HL-60/S4 (cell line): ENCODE measurements around the gene MCM8.

Experiments used
- in situ Hi-C: fragments of 300-500 bp; cut with MboI; formaldehyde crosslinking; loops from 2 replicates; pipeline ENCODE4 v1.14.3; 2022; ENCODE audit warnings: low sequenced_read_pairs

The MCM8 gene

DNA sequence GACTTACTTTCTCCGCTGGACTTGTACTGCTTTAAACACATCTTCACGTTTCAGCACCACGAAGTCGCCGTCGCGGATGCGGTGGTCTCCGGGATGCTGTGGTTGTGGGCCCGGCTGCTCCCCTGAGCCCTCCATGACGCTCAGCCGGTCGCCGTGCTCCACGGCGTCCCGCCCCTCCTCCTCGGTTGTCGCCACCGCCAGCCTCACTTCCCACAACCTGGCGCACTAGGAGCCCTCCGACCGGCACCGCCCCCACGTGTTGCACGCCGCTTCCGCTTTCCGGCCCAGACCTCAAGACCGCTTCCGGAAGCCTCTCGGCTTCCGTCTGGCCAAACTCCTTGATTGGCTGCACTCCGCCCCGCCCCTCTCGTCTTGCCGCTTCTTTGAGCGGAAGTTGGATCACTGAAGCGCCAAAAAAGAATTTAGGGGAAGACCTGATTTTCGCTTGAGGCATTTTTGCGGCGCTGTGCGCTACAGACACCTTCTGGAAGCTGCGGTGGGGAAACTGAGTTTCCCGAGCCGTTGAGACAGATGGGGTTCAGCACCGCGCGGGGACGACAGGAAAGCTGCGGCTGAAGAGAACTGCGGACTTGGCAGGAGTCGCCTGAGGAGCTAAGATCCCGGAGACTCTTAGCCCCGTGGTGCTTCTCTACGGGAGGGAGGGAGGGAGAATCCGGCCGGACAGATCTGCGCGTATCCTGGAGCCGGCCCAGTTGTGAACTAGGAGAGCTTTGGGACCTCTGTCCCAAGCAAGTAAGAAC, at the start of gene MCM8, which contains the start of gene TRMT6:
Gene MCM8 (plus strand): TSS at position 382 of the 761 bp plus-strand sequence. CDS start 1,364 bp downstream, outside the sequence.
Gene TRMT6 (minus strand): TSS at position 263 of the 761 bp plus-strand sequence. CDS start 128 bp downstream, at position 135.
- in situ Hi-C loops = no loop called here

DNA sequence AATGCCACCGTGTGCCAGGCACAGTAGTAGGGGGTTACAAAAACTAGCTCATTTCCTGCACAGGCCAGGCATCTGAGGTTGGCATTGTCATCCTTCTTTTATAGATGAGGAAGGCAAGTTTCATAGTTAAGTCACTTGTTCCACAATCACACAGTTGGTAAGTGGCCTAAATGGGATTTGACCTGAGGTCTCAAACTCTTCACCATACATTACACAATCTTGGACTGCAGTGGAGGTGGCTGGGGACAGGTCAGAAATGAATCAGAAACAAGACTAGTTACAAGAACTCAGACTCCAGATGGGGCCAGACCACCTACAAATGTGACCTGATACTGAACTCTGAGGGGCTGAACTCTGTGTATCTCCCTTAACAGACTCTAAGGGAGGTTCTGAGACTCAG, 49.5 kb upstream of the MCM8 start:
- in situ Hi-C loops = no loop called here

DNA sequence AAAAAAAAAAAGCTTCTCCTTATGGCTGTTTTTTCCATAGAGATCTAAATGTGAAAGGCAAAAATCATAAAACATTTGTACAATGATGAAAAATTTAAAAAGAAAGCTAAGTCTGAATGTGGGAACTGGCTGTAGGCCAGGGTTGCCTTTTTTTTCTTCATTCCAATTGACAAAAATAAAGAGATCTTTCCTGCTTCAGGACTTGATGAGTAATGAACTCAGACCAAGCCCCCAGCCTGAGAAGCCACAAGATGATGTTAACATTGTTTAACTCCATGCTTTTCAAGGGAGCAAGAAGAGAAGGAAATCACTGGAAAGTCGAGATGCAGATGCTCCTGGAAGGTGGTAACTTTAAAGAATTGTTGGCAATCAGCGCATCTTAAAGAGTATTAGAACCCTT, 41.5 kb upstream of the MCM8 start:
- in situ Hi-C loops = no loop called here

DNA sequence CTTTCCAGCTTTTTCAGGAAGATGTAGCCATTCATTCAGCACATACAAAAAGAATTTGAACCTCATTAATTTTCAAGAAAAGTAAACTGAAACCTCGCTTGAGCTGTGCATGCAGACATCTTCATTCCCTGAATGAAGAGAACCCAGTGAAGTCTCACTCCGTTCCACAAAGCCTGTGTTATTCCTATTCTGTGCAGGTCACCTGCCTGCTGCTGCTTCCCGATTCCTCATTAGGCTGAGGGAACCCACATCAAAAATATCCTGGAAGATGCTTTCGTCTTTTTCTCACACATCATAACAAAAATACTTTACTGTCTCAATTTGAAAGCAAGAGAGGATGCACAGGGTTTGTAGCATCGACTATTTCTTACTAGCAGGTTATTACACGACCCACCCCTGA, 40.3 kb upstream of the MCM8 start:
- in situ Hi-C loops = no loop called here

DNA sequence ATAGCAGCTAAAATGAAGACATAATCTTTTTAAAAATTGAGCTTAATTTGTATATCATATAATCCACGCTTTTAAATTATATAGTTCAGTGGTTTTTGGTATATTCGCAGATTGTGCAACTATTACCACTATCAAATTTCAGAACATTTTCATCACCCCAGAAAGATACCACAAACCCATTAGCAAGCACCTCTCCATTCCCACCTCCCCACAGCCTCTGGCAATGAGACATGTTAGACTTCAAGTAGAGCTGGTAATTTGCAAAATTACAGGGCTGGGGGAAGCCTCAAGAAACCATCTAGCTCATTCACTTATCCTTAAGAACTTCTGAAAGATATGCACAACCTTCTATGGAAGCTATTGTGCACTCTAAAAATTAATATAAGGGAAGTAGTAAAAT, 37.3 kb upstream of the MCM8 start:
- in situ Hi-C loops = no loop called here

DNA sequence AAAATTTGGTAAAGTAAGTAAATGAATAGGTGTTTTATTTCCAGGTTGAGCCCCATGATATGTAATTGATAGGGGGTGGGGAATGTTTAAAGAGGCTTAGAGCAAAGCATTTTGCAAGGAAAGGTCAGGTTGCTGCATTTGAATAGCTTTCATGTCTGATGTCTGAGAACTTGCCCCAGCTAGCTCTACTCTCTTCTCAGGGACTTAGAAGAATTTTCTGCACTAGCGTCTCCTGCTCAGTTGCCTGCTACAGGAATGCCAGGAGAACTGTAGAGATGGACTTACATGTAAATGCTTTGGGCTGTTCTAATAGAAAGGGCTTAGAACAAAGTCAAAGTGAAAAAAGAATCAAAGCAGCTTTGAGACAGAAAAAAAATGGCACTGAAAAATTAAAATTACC, 35.6 kb upstream of the MCM8 start:
- in situ Hi-C loops = no loop called here

DNA sequence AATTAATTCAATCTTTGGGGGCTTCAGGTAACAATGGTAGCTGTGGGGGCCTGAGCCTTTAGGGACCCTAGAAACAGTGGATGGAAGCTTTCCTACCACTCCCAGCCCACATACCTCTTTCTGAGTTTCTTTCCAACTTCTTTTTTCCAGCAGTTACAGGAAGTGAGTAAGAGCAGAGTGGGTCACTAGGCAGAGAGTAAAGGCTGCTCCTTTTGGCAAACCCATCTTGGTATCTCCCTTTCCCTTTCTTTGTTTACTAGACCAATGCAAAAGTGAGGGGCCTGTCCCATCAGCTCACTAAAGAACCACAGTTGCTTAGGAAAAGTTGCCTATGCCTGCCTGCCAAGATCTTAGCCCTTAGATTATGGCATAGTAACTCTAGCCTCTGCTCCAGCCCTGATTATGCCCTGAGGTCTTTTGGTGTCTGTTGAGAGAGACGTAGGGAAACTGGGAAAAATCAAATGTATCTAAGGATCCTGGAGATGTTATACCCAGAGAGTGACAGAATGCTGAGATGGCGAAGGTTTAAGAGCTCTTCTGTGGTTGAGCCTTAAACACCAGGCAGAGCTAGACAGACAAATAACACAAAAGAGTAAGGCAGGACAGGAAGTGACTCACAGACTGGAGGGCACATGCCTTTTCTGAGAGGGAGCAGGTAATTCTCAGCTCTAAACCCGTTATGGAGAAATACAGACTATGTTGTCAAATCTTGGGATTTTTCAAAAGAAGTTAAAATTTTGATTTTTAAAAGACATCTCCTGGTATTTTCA, 31.4 kb upstream of the MCM8 start:
- in situ Hi-C loops = no loop called here

DNA sequence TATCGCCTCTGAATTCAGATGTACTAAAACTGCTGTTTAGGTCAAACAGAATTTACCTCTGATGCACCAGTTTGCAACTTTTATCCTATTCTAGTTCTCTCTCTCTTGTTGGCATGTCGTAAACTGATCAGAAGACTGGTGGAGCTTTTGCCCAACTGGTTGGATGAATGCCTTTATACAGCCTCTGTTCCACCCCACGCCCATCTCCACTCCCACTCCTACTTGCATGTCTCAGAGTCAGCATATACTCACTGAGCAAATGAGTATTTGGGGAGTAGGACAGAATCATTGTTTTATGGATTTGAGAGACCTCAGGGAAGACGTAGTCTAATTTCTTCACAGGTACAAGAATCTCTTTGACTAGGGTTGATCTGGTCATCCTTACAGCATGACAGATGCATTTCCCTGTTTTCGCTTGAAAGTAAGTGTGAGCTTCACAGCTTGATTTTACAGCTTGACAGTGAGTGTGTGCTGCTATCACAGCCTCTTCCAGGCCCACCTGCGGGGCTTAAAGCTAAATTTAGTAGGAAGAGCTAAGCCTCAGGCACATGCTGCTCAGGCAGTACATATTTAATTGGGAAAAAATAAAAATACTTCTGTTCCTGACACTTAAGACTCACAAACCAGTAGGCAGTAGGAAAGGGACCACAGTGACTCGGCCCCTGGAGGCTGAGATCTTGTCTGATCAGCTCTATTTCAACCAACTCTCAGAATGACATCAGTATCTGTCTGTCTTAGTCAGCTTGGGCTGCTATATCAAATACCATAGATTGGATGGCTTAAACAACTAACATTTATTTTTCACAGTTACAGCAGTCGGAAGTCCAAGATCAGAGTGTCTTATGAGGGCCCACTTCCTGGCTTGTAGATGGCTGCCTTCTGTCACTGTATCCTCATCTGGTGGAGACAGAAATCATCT, 30.6 kb upstream of the MCM8 start:
- in situ Hi-C loops = no loop called here

DNA sequence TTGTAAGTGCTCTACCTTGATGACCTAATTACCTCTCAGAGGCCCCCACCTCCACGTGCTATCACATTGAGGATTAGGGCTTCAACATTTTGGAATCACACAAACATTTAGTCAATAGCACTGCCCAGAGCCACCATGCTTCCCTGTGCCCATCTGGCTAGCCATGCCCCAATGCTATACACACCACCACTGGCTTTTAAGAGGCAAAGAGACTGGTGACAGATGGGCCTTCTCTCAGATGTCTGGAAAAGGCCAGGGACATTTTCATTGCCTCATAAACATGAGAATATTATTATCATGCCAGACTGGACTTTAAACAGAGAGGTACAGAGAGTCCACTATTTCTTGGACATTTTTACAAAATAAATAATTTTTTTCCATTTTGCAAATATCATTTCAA, 29.9 kb upstream of the MCM8 start:
- in situ Hi-C loops = no loop called here

DNA sequence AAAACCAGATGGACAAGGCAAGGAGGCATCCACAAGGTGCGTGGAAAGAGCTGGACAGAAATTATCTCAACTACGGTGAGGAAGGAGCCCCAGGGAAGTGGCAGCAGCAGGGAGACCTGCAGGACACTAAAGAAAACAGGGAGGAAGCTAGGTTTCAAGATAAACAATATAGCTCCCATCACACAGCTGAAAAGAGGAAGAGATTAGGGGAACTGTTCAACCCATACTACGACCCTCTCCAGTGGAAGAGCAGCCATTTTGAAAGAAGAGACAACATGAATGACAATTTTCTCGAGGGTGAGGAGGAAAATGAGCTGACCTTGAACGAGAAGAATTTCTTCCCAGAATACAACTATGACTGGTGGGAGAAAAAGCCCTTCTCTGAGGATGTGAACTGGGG, 27.0 kb upstream of the MCM8 start:
- in situ Hi-C loops = no loop called here

DNA sequence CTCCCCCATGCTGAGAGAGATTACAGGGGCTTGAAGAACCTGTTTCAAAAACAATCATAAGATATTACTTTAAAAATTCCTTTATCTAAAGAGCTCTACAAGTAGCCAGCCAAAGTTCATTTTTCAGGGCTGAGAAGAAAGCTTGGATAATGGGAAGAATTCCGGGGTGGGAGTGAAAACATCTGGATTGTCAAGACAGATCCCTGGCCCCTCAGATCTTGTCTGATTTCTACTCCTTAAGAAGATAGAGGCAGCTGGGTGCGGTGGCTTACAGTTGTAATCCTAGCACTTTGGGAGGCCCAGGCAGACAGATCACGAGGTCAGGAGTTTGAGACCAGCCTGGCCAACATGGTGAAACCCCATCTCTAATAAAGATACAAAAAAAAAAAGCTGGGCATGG, 24.9 kb upstream of the MCM8 start:
- in situ Hi-C loops = loop anchor here (25.0 kb wide), 1 partner anchor 388 kb away; no protein-coding TSS in a partner anchor

DNA sequence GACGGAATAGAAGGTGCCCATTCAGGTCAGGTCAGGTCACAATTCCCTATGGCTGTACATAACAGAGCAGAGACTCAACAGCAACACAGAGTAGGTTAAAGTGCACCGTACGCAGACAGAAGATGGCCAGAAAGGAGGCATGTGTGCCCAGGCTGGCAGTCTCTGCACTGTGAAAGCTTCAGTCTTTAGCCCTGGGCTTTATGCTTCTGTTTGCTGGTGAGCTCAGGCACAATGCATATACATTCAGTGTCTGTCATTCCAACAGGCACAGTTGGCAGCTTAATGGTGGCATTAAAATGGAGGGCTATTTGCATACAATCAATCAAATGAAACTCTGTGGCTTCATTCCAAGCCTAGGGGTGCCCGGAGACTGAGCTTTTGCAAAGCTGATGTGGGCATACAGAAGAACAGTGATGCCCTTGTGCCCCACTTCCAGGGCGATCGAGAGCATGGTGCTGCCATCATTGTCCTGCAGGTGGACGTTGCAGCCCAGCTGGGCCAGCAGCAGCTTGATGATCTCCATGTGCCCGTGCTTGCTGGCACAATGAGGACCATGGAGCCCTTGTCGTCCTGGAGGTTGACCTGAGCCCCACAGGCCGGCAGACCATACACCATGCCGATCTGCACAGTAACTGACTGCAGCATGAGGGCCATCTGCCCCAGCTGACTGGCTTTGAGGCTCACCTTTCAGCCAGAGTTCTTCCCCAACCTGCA, 22.5 kb upstream of the MCM8 start:
- in situ Hi-C loops = loop anchor here (25.0 kb wide), 1 partner anchor 391 kb away; no protein-coding TSS in a partner anchor

DNA sequence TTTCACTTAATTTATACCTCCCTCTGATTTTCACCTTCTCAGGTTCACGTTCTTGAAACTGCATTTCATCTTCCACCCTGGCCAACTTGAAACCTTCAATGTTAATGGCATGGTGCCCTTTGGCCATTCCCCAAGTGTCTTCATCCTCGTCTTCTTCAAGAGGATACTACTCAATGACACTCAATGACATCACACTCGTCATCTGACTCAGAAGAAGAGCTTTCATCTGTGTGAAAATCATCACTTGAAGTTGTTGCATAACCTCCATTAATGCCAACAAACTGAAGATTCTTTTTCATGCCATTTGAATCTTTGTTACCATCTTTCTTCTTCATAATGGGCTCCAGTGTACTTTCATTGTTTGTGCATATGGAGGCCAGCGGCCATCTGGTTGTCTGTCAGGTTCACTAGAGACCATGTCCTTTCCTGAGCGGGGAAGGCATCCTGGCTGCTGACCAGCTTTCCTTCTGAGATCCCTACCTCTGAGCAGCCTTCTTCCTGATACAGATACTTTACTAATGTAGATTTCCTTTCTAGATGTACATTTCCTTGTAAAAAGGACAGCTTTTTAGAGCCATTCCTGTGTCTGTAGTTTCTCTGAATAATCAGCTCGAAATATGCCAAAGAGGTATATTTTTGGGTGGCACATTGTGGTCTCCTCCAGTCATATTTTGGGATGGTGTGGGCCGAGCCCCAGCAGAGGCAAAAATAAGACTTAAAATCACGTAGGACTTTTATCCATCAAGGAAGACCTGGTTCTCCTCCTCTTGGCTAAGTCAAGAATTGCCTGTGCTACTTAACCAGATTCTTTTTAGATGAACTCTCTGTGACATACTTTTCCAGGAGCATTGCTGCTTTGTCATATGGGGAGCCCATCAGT, 21.4 kb upstream of the MCM8 start:
- in situ Hi-C loops = loop anchor here (25.0 kb wide), 1 partner anchor 392 kb away; no protein-coding TSS in a partner anchor

DNA sequence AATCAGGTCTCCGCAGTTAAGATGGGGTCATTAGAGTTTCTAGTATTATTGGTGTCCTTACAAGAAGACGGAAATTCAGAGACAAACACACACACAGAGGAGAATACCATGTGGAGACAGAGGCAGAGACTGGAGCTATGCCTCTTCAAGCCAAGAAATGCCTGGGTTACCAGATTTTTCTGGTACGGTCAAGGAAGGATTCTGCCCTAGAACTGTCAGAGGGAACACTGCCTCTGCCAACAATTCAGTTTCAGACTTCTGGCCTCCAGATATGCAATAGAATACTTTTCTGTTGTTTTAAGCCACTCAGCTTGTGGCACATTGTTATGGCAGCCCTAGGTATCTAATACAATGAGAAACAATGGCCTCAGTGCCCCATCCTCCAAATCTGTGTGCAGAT, 19.0 kb upstream of the MCM8 start:
- in situ Hi-C loops = loop anchor here (10.0 to 25.0 kb wide), 2 partner anchors 137 to 394 kb away; no protein-coding TSS in a partner anchor

DNA sequence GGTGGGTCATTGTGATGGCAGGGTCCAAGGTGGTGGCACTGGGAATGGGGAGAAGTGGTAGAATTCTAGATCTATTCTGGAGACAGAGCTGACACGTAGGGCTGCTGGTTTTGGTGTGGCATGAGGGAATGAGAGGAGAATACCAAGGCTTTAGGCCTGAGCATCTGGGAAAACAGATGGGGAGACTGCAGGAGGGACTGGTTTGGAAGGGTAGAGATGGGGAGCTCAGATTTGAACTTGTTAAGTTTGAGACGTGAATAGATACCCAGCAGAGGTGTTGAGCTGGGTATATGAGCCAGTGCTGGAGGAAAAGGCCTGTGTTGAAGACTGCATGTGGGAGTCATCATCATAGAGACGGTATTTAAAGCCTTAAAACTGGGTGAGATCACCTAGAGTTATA, 17.7 kb upstream of the MCM8 start:
- in situ Hi-C loops = loop anchor here (10.0 to 25.0 kb wide), 2 partner anchors 138 to 395 kb away; no protein-coding TSS in a partner anchor

DNA sequence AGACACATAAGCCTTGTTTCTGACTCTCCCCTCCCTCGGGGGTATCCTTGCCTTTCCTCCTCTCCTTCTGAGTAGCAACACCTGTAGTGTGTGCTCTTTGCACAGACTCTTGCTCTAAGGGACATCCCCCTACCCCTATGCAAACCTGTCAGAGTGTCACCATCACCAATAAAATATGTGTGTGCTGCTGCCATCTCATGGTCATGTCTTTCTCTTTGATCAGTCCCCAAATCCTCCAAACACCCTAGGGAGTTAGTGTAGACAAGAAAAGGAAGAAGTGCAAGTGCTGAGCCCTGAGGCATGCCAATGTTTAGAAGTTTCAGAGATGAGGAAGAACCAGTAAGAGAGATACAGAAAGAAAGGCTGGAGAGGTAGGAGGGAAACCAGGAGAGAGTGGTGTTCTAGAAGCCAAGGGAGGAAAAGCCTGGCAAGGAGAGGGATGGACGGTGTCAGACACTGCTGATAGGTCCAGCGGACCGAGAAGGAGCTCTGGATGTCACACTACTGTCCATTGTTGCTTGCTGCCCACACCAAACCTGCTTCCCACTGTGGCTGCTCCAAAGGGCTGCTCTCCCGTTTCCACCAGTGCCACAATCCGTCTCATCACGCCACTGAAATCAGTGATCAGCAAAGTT, 16.5 kb upstream of the MCM8 start:
- in situ Hi-C loops = loop anchor here (10.0 to 25.0 kb wide), 2 partner anchors 139 to 397 kb away; no protein-coding TSS in a partner anchor

DNA sequence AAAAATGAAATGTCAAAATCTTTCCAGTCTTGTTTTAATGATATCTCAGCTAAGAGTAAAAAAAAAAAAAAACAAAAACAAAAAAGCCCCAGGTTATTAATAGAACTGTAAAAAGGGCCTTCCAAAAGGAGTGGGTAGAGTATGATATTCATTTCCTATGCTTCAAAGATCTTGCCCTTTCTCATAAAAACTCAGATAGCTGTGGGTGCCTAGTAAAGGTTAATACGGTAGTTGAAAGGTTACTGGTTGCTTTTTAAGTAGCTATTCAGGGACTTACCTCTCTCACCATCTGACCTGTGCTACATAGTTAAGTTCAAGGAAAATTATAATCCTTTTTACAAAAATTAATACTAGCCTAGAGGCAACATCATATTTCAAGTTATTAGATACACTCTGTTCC, 15.1 kb upstream of the MCM8 start:
- in situ Hi-C loops = loop anchor here (10.0 to 25.0 kb wide), 2 partner anchors 141 to 398 kb away; no protein-coding TSS in a partner anchor

DNA sequence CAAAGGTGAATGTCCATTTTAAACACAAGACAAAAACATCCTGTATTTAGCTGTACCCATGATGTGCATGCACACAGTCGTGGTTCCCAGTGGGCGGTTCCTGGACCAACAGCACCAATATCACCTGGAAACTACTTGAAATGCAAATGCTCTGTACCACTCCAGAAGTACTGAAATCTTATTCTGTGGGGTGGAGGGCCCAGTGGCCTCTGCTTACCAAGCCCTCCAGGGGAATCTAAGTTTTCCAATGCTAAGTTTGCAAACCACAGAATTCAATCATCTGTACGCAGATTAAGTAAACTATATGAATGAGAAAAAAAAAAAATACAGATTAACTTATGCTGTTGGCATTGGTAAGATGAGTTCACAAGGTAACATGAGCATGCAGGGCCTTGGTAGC, 14.2 kb upstream of the MCM8 start:
- in situ Hi-C loops = loop anchor here (10.0 to 25.0 kb wide), 2 partner anchors 141 to 399 kb away; no protein-coding TSS in a partner anchor
